ENCODE measurements around the gene EPN1. TPM values are rescaled to one million over a fixed set of nuclear protein-coding genes. Genes with fewer than 3 reads are reported as not detected.

Gene EPN1
- total RNA-seq, 4 donors from 2014 or later, result 44.8 to 165 (median 70.2) TPM

- Histone ChIP-seq H3K4me3 (no peak overlapping the region), H3K27ac (no peak overlapping the region), H3K4me1 (no peaks in the 10 kb centered on the region), H3K27me3 (no peaks in the 10 kb centered on the region), H3K36me3 (peaks cover 0 to 88% of the 10 kb centered on the region in 2 donors), H3K9me3 (no peaks in the 10 kb centered on the region)
- TF ChIP-seq POLR2A (IDR thresholded peaks at IDR 0.05), result no peak
- no peak for TF ChIP-seq EP300 (IDR thresholded peaks at IDR 0.05)
- no peak for TF ChIP-seq CTCF (IDR thresholded peaks at IDR 0.05)
- TF ChIP-seq POLR2AphosphoS5 (IDR thresholded peaks at IDR 0.05), result no peak
- ATAC-seq, result no peak
- WGBS, 2 donors (ENCODE audit: low coverage in 1 of 2), result 90% methylated on average over 3 of the region's 12 CpGs; no CpG with 5 or more reads in 1 of the 2 donors
Observed at GRCh38 chr19:55697069-55697440, 22.0 kb downstream of the EPN1 start.

- H3K36me3 ChIP-seq, result peaks cover 0 to 82% of the 10 kb centered on the region in 2 donors
- TF ChIP-seq POLR2AphosphoS5 (IDR thresholded peaks at IDR 0.05), result no peak
- TF ChIP-seq CTCF (IDR thresholded peaks at IDR 0.05), result no peak
- no peak for TF ChIP-seq EP300 (IDR thresholded peaks at IDR 0.05)
- TF ChIP-seq POLR2A (IDR thresholded peaks at IDR 0.05), result no peak
- 89 to 93% methylated on average over 3 to 5 of the region's 8 CpGs for WGBS, 2 donors (ENCODE audit: low coverage in 1 of 2)
Observed at GRCh38 chr19:55697698-55698097, 22.7 kb downstream of the EPN1 start.

GRCh38 chr19:55698256-55698655, 23.2 kb downstream of the EPN1 start:
- ATAC-seq, result no peak

More at GRCh38 chr19:55697698-55698097, 22.7 kb downstream of the EPN1 start:
- Histone ChIP-seq H3K4me1 (no peaks in the 10 kb centered on the region), H3K27ac (no peak overlapping the region), H3K9me3 (no peaks in the 10 kb centered on the region), H3K27me3 (no peaks in the 10 kb centered on the region), H3K4me3 (no peak overlapping the region)
- no peak for ATAC-seq

GRCh38 chr19:55699221-55699620, 24.2 kb downstream of the EPN1 start:
- 84 to 90% methylated on average over 2 to 9 of the region's 11 CpGs for WGBS, 2 donors (ENCODE audit: low coverage in 1 of 2)
- H3K36me3 ChIP-seq, result peaks cover 0 to 68% of the 10 kb centered on the region in 2 donors

More at GRCh38 chr19:55698256-55698655, 23.2 kb downstream of the EPN1 start:
- no peaks in the 10 kb centered on the region for H3K27me3 ChIP-seq
- no peak overlapping the region for H3K27ac ChIP-seq
- 93 to 95% methylated on average over 11 to 14 of the region's 17 CpGs for WGBS, 2 donors (ENCODE audit: low coverage in 1 of 2)
- no peaks in the 10 kb centered on the region for H3K9me3 ChIP-seq
- TF ChIP-seq EP300 (IDR thresholded peaks at IDR 0.05), result no peak
- no peak for TF ChIP-seq CTCF (IDR thresholded peaks at IDR 0.05)
- TF ChIP-seq POLR2AphosphoS5 (IDR thresholded peaks at IDR 0.05), result no peak
- no peak for TF ChIP-seq POLR2A (IDR thresholded peaks at IDR 0.05)
- no peaks in the 10 kb centered on the region for H3K4me1 ChIP-seq
- H3K36me3 ChIP-seq, result peaks cover 0 to 76% of the 10 kb centered on the region in 2 donors
- H3K4me3 ChIP-seq, result no peak overlapping the region

GRCh38 chr19:55700813-55701212, 25.8 kb downstream of the EPN1 start:
- no peak for TF ChIP-seq EP300 (IDR thresholded peaks at IDR 0.05)

More at GRCh38 chr19:55699221-55699620, 24.2 kb downstream of the EPN1 start:
- Histone ChIP-seq H3K4me1 (no peaks in the 10 kb centered on the region), H3K9me3 (no peaks in the 10 kb centered on the region), H3K27me3 (no peaks in the 10 kb centered on the region), H3K27ac (no peak overlapping the region), H3K4me3 (no peak overlapping the region)
- ATAC-seq, result no peak
- TF ChIP-seq POLR2A (IDR thresholded peaks at IDR 0.05) (no peak), POLR2AphosphoS5 (IDR thresholded peaks at IDR 0.05) (no peak), EP300 (IDR thresholded peaks at IDR 0.05) (no peak)

GRCh38 chr19:55702131-55702627, 27.2 kb downstream of the EPN1 start:
- TF ChIP-seq POLR2AphosphoS5 (IDR thresholded peaks at IDR 0.05), result no peak
- TF ChIP-seq CTCF (IDR thresholded peaks at IDR 0.05), result no peak
- TF ChIP-seq POLR2A (IDR thresholded peaks at IDR 0.05), result no peak
- no peak for TF ChIP-seq EP300 (IDR thresholded peaks at IDR 0.05)
- no peaks in the 10 kb centered on the region for H3K4me1 ChIP-seq
- no peaks in the 10 kb centered on the region for H3K27me3 ChIP-seq
- no peak for ATAC-seq
- H3K9me3 ChIP-seq, result no peaks in the 10 kb centered on the region
- WGBS, 2 donors (ENCODE audit: low coverage in 1 of 2), result 53 to 88% methylated on average over 2 to 6 of the region's 13 CpGs
- H3K27ac ChIP-seq, result no peak overlapping the region
- peaks cover 0 to 48% of the 10 kb centered on the region in 2 donors for H3K36me3 ChIP-seq
- no peak overlapping the region for H3K4me3 ChIP-seq

More at GRCh38 chr19:55700813-55701212, 25.8 kb downstream of the EPN1 start:
- H3K4me1 ChIP-seq, result no peaks in the 10 kb centered on the region
- no peaks in the 10 kb centered on the region for H3K27me3 ChIP-seq
- no peak overlapping the region for H3K27ac ChIP-seq
- WGBS, 2 donors (ENCODE audit: low coverage in 1 of 2), result 80 to 100% methylated on average over 2 of the region's 12 CpGs
- ATAC-seq, result no peak
- H3K4me3 ChIP-seq, result no peak overlapping the region
- H3K36me3 ChIP-seq, result peaks cover 0 to 61% of the 10 kb centered on the region in 2 donors
- no peaks in the 10 kb centered on the region for H3K9me3 ChIP-seq
